GM19023 (cell line): ENCODE measurements around the gene RHOF.

Experiments
- ATAC-seq: cut with Tn5 transposase; IDR thresholded peaks from one replicate; pipeline ENCODE4 v1.9.1; 2021; ENCODE audit warnings: mild to moderate bottlenecking, moderate library complexity; ENCODE audit not compliant: unreplicated experiment

Gene RHOF

GRCh38 chr12:121820056-121820455, 26.6 kb upstream of the RHOF start:
- no peak for ATAC-seq

- ATAC-seq = no peak
These were observed 25.9 kb upstream of the RHOF start for GRCh38 chr12:121819212-121819949.

GRCh38 chr12:121817648-121818043, 24.2 kb upstream of the RHOF start:
- ATAC-seq = no peak

GRCh38 chr12:121816925-121817647, 23.6 kb upstream of the RHOF start:
- ATAC-seq = no peak

GRCh38 chr12:121815263-121815662, 21.8 kb upstream of the RHOF start:
- no peak for ATAC-seq

GRCh38 chr12:121814429-121815119, 21.1 kb upstream of the RHOF start:
- ATAC-seq = no peak

GRCh38 chr12:121813951-121814350, 20.5 kb upstream of the RHOF start:
- no peak for ATAC-seq

- no peak for ATAC-seq
These were observed 19.7 kb upstream of the RHOF start for GRCh38 chr12:121812921-121813896.

GRCh38 chr12:121812320-121812871, 18.9 kb upstream of the RHOF start:
- peak; percentile 21 for ATAC-seq

- ATAC-seq = peak; percentile 56
These were observed 18.2 kb upstream of the RHOF start for GRCh38 chr12:121811434-121812319.

GRCh38 chr12:121810833-121811433, 17.4 kb upstream of the RHOF start:
- ATAC-seq = no peak

- ATAC-seq = no peak
These were observed 16.8 kb upstream of the RHOF start for GRCh38 chr12:121810234-121810817.

- ATAC-seq = no peak
These were observed 16.2 kb upstream of the RHOF start for GRCh38 chr12:121809712-121810116.

GRCh38 chr12:121808623-121809022, 15.1 kb upstream of the RHOF start:
- ATAC-seq = no peak

GRCh38 chr12:121807642-121808347, 14.3 kb upstream of the RHOF start:
- no peak for ATAC-seq

GRCh38 chr12:121806546-121807423, 13.3 kb upstream of the RHOF start:
- ATAC-seq = no peak

- no peak for ATAC-seq
These were observed 12.6 kb upstream of the RHOF start for GRCh38 chr12:121806009-121806545.
